Activated T-cell treated with anti-CD3 and anti-CD28 coated beads, Interleukin-2, amount 50 U/mL, for 48 hours (primary cell): ENCODE measurements around the gene RIMBP2.

Experiments used
- DNase-seq, 2 experiments: peaks; one replicate each; pipeline ENCODE4 v3.0.0-alpha.2; 2020

The RIMBP2 gene

GRCh38 chr12:130621696-130622298 lies 94.3 kb downstream of the RIMBP2 start:
- DNase-seq: no peak

GRCh38 chr12:130620756-130621155 lies 95.3 kb downstream of the RIMBP2 start:
- DNase-seq: no peak

- DNase-seq: no peak
Measured at GRCh38 chr12:130620281-130620680, 95.8 kb downstream of the RIMBP2 start.

- no peak for DNase-seq
Measured at GRCh38 chr12:130619385-130620001, 96.6 kb downstream of the RIMBP2 start.

- no peak for DNase-seq
Measured at GRCh38 chr12:130617219-130617618, 98.9 kb downstream of the RIMBP2 start.

GRCh38 chr12:130615861-130616345 lies 100.2 kb downstream of the RIMBP2 start:
- DNase-seq: no peak

- DNase-seq: no peak
Measured at GRCh38 chr12:130614530-130614905, 101.6 kb downstream of the RIMBP2 start.

- DNase-seq: no peak
Measured at GRCh38 chr12:130613831-130614529, 102.1 kb downstream of the RIMBP2 start.

- no peak for DNase-seq
Measured at GRCh38 chr12:130613131-130613530, 103.0 kb downstream of the RIMBP2 start.

- DNase-seq: no peak
Measured at GRCh38 chr12:130611026-130611905, 104.8 kb downstream of the RIMBP2 start.

- no peak for DNase-seq
Measured at GRCh38 chr12:130609966-130610365, 106.1 kb downstream of the RIMBP2 start.

GRCh38 chr12:130608831-130609230 lies 107.3 kb downstream of the RIMBP2 start:
- no peak for DNase-seq

- DNase-seq: no peak
Measured at GRCh38 chr12:130608132-130608531, 108.0 kb downstream of the RIMBP2 start.

- no peak for DNase-seq
Measured at GRCh38 chr12:130606231-130606630, 109.9 kb downstream of the RIMBP2 start.

- DNase-seq: no peak
Measured at GRCh38 chr12:130603396-130603965, 112.6 kb downstream of the RIMBP2 start.

GRCh38 chr12:130602251-130602650 lies 113.8 kb downstream of the RIMBP2 start:
- DNase-seq: no peak

GRCh38 chr12:130601327-130601726 lies 114.8 kb downstream of the RIMBP2 start:
- DNase-seq: no peak

GRCh38 chr12:130596241-130596640 lies 119.9 kb downstream of the RIMBP2 start:
- no peak for DNase-seq

- no peak for DNase-seq
Measured at GRCh38 chr12:130595566-130595965, 120.5 kb downstream of the RIMBP2 start.

- no peak for DNase-seq
Measured at GRCh38 chr12:130593056-130593455, 123.0 kb downstream of the RIMBP2 start.

GRCh38 chr12:130592641-130593040 lies 123.5 kb downstream of the RIMBP2 start:
- DNase-seq: no peak

GRCh38 chr12:130591736-130592135 lies 124.4 kb downstream of the RIMBP2 start:
- no peak for DNase-seq

- no peak for DNase-seq
Measured at GRCh38 chr12:130590685-130591084, 125.4 kb downstream of the RIMBP2 start.
